ENCODE measurements around the gene DAZAP1.

DNA sequence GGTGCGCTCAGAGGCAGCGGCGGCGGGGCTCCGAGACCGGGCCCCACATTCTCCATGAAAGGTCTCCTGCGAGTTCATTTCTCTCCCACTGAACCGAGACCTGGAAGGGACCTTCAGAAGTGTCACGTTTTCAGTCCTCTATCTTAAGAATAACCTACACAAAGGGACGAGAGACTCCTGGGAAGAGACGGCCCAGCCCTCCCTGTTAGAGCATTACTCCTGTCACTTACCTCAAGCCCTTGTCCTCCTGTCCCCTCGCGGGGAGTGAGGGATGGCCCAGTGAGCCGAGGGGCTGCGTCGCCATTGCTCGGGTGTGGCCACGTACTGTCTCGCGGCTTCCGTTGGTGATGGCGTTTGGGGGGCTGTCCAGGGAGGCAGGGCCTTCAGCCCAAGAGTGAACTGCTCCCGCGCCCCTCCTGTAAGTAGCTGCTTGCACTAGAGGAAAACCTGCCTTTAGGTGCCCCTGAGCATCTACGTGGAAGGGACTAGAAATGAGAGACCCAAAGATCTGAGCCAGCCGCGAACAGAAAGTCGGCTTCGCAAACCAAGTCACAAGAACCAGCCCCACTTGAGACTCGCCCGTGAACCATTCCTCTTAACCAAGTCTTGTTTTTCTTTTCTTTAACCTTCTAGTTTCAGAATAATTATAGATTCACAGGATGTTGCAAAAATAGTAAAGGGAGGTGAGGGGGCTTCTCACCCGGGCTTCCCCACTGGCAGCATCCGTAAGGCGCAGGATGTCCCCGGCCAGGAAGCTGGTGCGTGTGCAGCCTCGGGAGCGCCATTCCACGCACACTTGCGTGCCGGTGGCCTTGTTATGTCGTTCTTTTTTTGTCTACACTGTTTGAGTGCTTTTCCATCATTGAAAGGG is 44.8 kb upstream of the DAZAP1 start:
- TF ChIP-seq, protein P1, sequence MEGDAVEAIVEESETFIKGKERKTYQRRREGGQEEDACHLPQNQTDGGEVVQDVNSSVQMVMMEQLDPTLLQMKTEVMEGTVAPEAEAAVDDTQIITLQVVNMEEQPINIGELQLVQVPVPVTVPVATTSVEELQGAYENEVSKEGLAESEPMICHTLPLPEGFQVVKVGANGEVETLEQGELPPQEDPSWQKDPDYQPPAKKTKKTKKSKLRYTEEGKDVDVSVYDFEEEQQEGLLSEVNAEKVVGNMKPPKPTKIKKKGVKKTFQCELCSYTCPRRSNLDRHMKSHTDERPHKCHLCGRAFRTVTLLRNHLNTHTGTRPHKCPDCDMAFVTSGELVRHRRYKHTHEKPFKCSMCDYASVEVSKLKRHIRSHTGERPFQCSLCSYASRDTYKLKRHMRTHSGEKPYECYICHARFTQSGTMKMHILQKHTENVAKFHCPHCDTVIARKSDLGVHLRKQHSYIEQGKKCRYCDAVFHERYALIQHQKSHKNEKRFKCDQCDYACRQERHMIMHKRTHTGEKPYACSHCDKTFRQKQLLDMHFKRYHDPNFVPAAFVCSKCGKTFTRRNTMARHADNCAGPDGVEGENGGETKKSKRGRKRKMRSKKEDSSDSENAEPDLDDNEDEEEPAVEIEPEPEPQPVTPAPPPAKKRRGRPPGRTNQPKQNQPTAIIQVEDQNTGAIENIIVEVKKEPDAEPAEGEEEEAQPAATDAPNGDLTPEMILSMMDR (conservative IDR thresholded peaks at IDR 0.05; ENCODE audit: low read depth, low read length), result no peak
- no peak for TF ChIP-seq EZH2 (IDR thresholded peaks at IDR 0.05; ENCODE audit: borderline replicate concordance, low read depth, low read length, poor library complexity, severe bottlenecking)
